Stimulated activated CD4-positive, alpha-beta T cell treated with anti-CD3 and anti-CD28 coated beads, Interleukin-4, amount 100 ng/mL, for 24 hours (primary cell): ENCODE data around the gene ITGAL.
"Not testable (repeated sequence)": the region's sequence is repeated elsewhere in the genome, so short reads cannot be mapped to it uniquely, and the experiment has no call there.

Experiments
- DNase-seq: peaks from one replicate; pipeline ENCODE4 v3.0.0-alpha.2; 2020

The ITGAL gene

DNA sequence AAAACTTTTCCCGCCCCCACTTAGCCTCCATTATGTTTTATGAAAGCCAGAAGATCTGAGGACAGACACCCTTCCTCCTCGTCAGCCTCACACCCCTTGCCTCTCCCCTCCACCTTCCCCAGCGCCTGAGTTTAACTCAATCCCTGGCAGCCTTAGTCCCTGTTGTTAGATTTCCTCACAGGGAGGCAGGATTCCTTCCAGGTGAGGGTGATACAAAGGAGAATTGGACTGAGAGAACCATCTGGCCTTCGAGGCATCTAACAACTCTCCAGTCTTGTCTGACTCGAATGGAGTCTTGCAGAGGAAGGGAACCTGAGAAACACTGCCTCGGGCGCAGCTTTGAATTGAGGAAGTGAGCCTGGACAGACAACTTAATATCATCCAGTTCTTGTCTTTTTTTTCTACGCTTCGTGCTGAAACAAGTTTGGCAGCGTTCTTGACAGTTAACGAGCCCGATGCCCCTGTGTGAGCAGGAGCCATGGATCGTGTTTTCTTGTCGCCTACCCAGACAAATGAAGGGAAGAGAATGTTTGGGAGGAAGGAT lies 55.2 kb downstream of the ITGAL start:
- DNase-seq, result no peak

DNA sequence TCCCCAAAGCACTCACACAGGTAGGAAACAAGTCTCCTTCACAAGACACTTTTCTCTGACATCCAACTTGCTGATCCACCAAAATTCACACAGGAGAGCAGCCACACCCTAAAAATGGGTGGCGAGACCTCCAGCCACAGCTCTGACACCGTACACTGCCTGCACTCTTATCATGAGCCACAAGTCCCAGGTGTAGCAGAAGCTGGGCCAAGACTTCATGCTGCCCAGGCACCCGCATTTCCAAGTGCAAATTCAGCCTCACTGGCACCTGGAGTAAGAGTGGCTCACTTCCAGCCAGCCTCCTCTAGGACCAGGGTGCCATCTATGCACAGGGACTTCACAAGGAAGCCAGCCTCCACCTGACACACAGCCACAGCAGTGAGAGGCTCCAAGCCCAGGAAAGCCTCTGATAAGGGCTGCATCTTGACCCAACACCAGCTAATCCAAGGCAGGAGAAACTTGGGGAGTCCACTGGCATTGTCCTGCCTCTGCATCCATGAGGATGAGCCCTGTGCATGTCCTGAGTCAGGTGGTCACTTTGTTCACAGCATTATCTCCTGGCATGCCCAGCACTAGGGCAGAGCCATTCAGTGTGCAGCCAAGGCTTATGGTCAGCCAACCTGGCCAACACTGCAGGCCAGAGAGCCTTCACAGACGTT lies 56.4 kb downstream of the ITGAL start:
- no peak for DNase-seq

- DNase-seq, result no peak
Measured at GRCh38 chr16:30530163-30531037, 57.9 kb downstream of the ITGAL start.

DNA sequence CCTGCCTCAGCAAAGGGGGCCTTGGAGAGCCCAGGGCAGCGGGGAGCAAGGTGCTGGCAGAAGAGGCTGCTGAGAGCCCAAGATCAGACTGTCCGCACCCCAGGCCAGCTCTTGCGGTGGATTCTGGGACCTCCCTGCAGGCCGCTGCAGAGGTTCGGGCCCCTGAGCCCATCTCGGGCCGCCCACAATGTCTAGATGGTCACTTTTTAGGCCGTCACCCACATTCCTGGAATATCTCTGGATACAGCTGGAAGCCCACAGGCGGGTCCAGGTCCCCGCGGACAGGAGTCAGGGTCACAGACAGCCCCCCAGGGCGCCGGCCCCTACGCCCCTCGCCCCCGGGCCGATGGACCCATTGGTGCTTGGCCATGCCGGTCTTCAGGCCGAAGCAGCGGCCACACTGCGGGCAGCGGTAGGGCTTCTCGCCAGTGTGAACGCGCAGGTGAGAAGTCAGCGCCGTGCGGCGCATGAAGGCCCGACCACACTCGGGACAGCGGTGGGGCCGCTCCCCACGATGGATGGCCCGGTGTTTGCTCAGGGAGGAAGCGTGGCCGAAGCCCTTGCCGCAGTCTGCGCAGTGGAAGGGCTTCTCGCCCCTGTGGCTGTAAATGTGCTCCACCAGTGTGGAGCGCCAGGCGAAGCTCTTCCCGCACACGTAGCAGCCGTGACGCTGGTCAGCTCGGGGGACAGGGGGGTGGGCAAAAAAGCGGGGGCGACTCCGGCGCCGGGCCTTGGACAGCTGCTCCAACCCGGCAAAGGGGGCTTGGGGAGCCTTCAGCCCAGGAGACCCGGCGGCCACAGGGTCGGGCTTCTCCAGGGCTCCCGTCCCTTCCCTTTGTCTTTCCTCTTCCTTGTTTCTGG lies 60.0 kb downstream of the ITGAL start:
- no peak for DNase-seq

- no peak for DNase-seq
Measured at GRCh38 chr16:30533146-30533522, 60.6 kb downstream of the ITGAL start.

DNA sequence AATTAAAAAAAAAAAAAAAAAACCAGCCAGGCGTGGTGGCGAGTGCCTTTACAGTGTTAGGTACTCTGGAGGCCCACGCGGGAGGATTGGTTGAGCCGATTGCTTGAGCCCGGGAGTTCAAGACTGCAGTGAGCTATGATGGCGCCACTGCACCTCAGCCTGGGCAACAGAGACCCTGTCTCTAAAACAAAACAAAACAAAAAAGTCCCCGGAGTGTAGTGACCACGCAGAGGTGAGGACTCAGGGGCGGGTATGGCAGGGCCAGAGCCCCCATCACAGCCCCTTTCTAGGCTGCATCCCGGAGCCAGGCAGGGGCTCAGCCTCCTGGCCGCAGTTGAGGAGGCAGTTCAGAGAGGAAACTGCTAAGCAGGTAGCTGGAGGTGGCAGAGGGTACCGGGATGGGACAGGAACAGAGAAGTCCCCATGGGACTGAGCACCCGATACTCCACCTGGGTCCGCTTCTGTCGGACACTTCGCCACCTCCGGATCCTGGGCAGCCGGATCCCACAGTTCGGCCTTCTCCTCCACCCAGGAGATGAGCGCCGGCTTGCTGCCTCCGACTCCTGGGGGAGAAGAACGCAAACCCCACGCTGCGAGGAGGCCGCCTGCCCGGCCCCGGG lies 61.3 kb downstream of the ITGAL start:
- peak; percentile 28 for DNase-seq

GRCh38 chr16:30534368-30535105 lies 62.0 kb downstream of the ITGAL start, which contains the start of gene ZNF747:
Gene ZNF747, minus strand, starts transcription at chr16:30534858. Its CDS starts 179 bp downstream, at chr16:30534679.
- peak; percentile 92 for DNase-seq

DNA sequence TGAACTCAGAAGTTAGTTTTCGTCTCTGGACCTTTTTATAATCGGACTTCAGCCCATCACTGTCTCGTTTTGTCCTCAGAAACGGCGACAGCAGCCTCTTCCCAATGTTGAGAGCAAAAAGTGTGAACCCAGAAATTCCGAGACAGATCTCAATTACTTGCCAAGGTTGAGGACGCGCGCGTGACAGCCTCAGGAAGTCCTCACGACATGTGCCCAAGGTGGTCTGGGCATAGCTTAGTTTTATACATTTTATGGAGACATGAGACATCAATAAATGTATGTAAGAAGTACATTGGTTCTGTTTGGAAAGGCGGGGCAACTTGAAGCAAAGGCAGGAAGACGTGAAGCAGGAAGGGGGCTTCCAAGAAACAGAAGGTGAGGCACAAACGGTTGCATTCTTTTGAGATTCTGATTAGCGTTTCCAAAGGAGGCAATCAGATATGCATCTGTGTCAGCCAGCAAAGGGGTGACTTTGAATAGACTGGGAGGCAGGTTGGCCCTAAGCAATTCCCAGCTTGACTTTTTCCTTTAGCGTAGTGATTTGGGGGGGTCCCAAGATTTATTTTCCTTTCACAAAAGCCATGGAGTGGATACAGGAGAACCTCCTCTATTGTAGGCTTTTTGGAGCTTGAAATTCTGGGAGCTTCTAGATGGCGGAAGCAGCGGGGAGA lies 62.7 kb downstream of the ITGAL start:
- DNase-seq, result no peak

DNA sequence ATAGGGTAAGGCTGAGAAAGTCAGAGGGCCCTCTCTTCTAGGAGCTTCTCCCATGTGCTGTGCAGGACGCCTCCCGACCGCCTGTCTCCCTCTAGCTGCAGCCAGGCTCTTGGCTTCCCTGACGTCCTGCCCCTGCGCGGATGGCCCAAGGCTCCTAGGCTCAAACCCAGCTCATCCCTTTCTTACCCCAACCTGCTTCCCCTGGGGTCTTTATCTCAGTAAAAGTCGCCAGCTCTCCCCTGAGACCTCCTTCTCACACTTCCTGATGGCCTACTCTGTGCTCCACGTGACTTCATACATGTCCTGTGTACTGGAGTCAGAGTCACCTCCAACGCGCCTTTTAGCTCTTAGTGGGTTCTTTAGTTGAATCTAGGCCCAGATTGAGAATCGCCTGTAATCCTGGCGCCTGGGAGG lies 63.2 kb downstream of the ITGAL start:
- DNase-seq, result peak; percentile 74

DNA sequence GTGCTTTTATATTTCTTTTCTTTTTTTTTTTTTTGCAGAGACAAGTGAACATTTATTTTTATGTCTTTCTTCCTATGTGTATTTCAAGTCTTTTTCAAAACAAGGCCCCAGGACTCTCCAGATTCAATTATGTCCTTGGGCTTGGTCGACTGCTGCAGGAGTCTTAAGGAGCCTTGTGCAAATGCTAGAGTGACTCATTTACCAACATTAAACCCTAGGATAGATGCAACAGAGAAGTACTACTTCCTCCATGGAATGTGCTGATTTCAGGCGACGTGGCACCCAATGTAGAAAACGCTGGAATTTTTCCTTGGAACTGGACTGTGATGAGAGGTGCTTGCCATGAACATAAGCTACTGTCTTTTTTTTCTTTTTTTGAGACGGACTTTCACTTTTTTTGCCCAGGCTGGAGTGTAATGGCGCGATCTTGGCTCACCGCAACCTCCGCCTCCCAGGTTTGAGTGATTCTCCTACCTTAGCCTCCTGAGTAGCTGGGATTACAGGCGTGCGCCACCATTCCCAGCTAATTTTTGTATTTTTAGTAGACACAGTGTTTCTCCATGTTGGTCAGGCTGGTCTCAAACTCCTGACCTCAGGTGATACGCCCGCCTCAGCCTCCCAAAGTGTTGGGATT lies 64.0 kb downstream of the ITGAL start:
- not testable (repeated sequence) for DNase-seq

DNA sequence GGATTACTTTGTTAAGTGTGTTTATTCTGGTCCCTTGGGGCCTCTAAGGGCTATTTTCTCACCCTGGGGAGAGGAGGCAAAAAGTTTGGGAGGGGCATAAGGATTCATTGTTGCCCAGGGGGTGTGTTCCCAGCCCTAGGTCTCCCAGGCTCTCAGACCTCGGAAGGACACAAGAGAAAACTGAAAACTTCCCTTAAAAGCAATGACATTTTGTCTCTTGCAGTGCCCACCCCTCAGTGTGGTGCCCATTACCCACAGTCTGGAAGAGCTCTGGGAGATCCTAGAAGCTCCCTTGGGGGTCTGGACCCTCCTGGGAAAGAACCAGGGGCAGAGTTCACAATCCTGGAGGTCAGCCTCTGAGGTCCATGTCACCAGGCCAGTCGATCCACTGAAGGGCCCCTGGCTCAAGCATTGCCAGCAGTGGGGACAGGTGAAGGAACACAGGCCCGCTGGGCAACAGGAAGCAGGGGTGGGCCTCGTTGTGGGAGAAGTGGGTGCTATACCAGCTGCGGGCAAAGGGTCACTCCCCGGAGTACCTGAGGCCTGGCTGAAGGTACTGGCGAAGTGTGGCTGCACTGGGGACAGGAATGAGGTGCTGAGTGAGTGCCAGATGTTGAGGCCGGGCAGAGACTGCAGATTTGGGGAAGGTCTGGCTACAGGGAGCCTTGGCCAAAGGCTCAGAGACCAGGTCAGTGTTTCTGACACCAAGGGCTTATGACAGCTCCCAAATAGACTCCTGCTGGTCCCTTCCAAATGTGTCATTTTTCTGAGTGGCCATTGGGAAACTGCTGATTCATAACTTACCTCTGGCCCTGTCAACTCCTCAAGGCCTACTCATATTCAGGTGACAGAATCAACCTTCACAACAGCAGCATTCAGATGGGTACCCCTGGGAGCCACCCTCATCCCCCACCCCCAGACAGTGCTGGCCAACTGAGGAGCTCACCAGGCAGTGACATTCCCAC lies 66.7 kb downstream of the ITGAL start:
- DNase-seq, result no peak

GRCh38 chr16:30539986-30540526 lies 67.5 kb downstream of the ITGAL start:
- not testable (repeated sequence) for DNase-seq

GRCh38 chr16:30540916-30541464 lies 68.4 kb downstream of the ITGAL start:
- DNase-seq, result not testable (repeated sequence)

- DNase-seq, result no peak
Measured at GRCh38 chr16:30541502-30542329, 69.2 kb downstream of the ITGAL start.

DNA sequence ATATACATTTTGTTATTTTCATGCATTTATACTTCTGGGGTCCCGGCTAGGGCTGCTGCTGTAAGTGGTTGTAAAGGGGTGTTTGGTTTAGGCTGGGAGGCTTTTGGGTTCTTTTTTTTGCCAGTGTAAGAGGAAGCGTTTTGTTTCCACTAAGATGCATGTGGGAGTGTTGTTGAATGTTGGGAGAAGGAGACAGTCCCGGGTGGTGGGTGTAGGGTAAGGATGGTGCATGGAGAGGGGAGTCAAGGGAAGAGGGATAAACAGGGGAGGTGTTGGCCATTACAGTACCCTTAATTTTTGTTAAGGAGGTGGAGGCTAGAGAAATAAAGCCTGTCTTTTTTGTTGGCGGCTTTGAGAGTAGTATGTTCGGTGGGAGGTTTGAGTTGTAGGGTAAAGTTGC lies 70.5 kb downstream of the ITGAL start:
- no peak for DNase-seq

- DNase-seq, result no peak
Measured at GRCh38 chr16:30546115-30546514, 73.6 kb downstream of the ITGAL start.

GRCh38 chr16:30548416-30549253 lies 76.1 kb downstream of the ITGAL start:
- DNase-seq, result no peak
